Activated CD4-positive, alpha-beta T cell treated with anti-CD3 and anti-CD28 coated beads, Interleukin-2, amount 50 U/mL, for 48 hours (primary cell): ENCODE data around the gene URI1.
A peak's percentile ranks its signal among the peaks of the same experiment; 100 is the strongest.
"Not testable (repeated sequence)": the region's sequence is repeated elsewhere in the genome, so short reads cannot be mapped to it uniquely, and the experiment has no call there.

Experiments used
- DNase-seq, 2 experiments: peaks; one replicate each; pipeline ENCODE4 v3.0.0-alpha.2; 2020

URI1 gene

GRCh38 chr19:29941828-29942403, at the start of gene URI1:
Gene URI1 (plus strand): TSS chr19:29942239. CDS start chr19:29942548, 309 bp downstream.
- peak; percentile 94 to 95 for DNase-seq

GRCh38 chr19:29893606-29894284, 48.3 kb upstream of the URI1 start:
- no peak for DNase-seq

GRCh38 chr19:29896802-29897201, 45.2 kb upstream of the URI1 start:
- no peak for DNase-seq

- no peak for DNase-seq
These were observed 44.6 kb upstream of the URI1 start for GRCh38 chr19:29897466-29897865.

- DNase-seq = no peak
These were observed 38.0 kb upstream of the URI1 start for GRCh38 chr19:29904017-29904416.

- DNase-seq = no peak
These were observed 32.8 kb upstream of the URI1 start for GRCh38 chr19:29908963-29909944.

- DNase-seq = no peak
These were observed 27.1 kb upstream of the URI1 start for GRCh38 chr19:29914933-29915332.

GRCh38 chr19:29915832-29916231, 26.2 kb upstream of the URI1 start:
- not testable (repeated sequence) for DNase-seq

- DNase-seq = no peak
These were observed 24.1 kb upstream of the URI1 start for GRCh38 chr19:29917911-29918310.

- no peak for DNase-seq
These were observed 23.1 kb upstream of the URI1 start for GRCh38 chr19:29918891-29919290.

GRCh38 chr19:29922972-29923371, 19.1 kb upstream of the URI1 start:
- DNase-seq = no peak

GRCh38 chr19:29923653-29924052, 18.4 kb upstream of the URI1 start:
- no peak for DNase-seq

GRCh38 chr19:29926031-29926430, 16.0 kb upstream of the URI1 start:
- no peak for DNase-seq

GRCh38 chr19:29926801-29927200, 15.2 kb upstream of the URI1 start:
- no peak for DNase-seq

- no peak for DNase-seq
These were observed 14.0 kb upstream of the URI1 start for GRCh38 chr19:29927944-29928625.

- no peak for DNase-seq
These were observed 13.2 kb upstream of the URI1 start for GRCh38 chr19:29928831-29929230.

GRCh38 chr19:29934257-29934656, 7.8 kb upstream of the URI1 start:
- DNase-seq = no peak

GRCh38 chr19:29934781-29935180, 7.3 kb upstream of the URI1 start:
- no peak for DNase-seq

GRCh38 chr19:29936409-29936808, 5.6 kb upstream of the URI1 start:
- no peak for DNase-seq

- no peak for DNase-seq
These were observed 2.4 kb upstream of the URI1 start for GRCh38 chr19:29939628-29940027.

GRCh38 chr19:29940971-29941585, 961 bp upstream of the URI1 start:
- DNase-seq = no peak
